Gastroesophageal sphincter (tissue), 3 donors: ENCODE measurements around the gene SYNE1.

Source experiments
- EP300 ChIP-seq: sonication (generic); formaldehyde crosslinking; IDR thresholded peaks from one replicate; pipeline ENCODE4 v1.6.1; 2017; ENCODE audit warnings: antibody characterized with exemption, mild to moderate bottlenecking
- POLR2A ChIP-seq, 2 donors: fragments of 450-650 bp; IDR thresholded peaks; one replicate each; pipeline ENCODE4 v1.6.1; 2017; ENCODE audit warnings: antibody characterized with exemption in 2 of 2, mild to moderate bottlenecking in 2 of 2, moderate library complexity in 1 of 2
- POLR2AphosphoS5 ChIP-seq: sonication (generic); formaldehyde crosslinking; IDR thresholded peaks from one replicate; pipeline ENCODE4 v1.6.1; 2017; ENCODE audit warnings: antibody characterized with exemption
- TF ChIP-seq, protein P1 (sequence below), 4 experiments: fragments of 200-600 bp in 2 of 4; fragments of 450-650 bp in 2 of 4; sonication (generic) in 1 of 4; IDR thresholded peaks; one replicate each; pipeline ENCODE4 v1.5.1; 2017 to 2019; ENCODE audit warnings: antibody characterized with exemption in 4 of 4, mild to moderate bottlenecking in 2 of 4, moderate library complexity in 2 of 4

DNA sequence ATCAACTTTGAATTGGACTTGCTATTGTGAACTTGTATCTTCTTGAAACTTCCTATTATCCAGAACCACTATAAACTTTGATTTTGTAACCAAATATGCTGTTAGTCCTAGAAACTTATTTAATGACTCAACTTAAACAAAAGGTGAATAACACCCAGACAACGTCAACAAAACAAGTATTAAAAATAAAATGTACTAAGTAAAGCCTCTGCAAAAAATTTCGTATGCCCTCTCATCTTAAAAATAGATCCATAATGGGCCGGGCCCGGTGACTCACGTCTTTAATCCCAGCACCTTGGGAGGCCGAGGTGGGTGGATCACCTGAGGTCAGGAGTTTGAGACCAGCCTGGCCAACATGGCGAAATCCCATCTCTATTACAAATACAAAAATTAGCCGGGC, 428.0 kb downstream of the SYNE1 start:
- TF ChIP-seq, protein P1, sequence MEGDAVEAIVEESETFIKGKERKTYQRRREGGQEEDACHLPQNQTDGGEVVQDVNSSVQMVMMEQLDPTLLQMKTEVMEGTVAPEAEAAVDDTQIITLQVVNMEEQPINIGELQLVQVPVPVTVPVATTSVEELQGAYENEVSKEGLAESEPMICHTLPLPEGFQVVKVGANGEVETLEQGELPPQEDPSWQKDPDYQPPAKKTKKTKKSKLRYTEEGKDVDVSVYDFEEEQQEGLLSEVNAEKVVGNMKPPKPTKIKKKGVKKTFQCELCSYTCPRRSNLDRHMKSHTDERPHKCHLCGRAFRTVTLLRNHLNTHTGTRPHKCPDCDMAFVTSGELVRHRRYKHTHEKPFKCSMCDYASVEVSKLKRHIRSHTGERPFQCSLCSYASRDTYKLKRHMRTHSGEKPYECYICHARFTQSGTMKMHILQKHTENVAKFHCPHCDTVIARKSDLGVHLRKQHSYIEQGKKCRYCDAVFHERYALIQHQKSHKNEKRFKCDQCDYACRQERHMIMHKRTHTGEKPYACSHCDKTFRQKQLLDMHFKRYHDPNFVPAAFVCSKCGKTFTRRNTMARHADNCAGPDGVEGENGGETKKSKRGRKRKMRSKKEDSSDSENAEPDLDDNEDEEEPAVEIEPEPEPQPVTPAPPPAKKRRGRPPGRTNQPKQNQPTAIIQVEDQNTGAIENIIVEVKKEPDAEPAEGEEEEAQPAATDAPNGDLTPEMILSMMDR (IDR thresholded peaks at IDR 0.05): no peak
- TF ChIP-seq EP300 (no peak), POLR2A (IDR thresholded peaks at IDR 0.05) (no peak), POLR2AphosphoS5 (no peak)
